Adrenal gland (tissue), 5 donors: Measurements from ENCODE around the gene DNAAF1.

ENCODE experiments used
- CTCF ChIP-seq, 6 experiments: fragments of 450-650 bp in 4 of 6; fragments of 200-600 bp in 2 of 6; sonication (generic) in 1 of 6; IDR thresholded peaks; 1 replicate in 5 of 6; 2 replicates in 1 of 6; pipeline versions ENCODE4 v1.5.1 to v1.8.0; 2016 to 2021; ENCODE audit warnings: antibody characterized with exemption in 6 of 6, mild to moderate bottlenecking in 2 of 6, moderate library complexity in 1 of 6
- POLR2A ChIP-seq, 2 donors: fragments of 450-650 bp; IDR thresholded peaks; one replicate each; pipeline ENCODE4 v1.6.1; 2017; ENCODE audit warnings: antibody characterized with exemption in 2 of 2, mild to moderate bottlenecking in 2 of 2, moderate library complexity in 1 of 2
- donor health status: DM: no; HTN: no; CAD: no.

GRCh38 chr16:84176192-84177053 lies 31.3 kb downstream of the DNAAF1 start:
- TF ChIP-seq CTCF (IDR thresholded peaks at IDR 0.05): no peak
- no peak for TF ChIP-seq POLR2A (IDR thresholded peaks at IDR 0.05)
